Epidermal melanocyte (primary cell): ENCODE measurements around the gene RAPGEF6.
"Not testable (repeated sequence)": the region's sequence is repeated elsewhere in the genome, so short reads cannot be mapped to it uniquely, and the experiment has no call there.

Experiments used
- DNase-seq: peaks from one replicate; pipeline ENCODE4 v3.0.0; 2011; ENCODE audit warnings: low spot score; ENCODE audit not compliant: insufficient read length

Gene RAPGEF6

GRCh38 chr5:131610198-131611063, 24.6 kb downstream of the RAPGEF6 start:
- no peak for DNase-seq

- no peak for DNase-seq
Observed at GRCh38 chr5:131609774-131610173, 25.3 kb downstream of the RAPGEF6 start.

- no peak for DNase-seq
Observed at GRCh38 chr5:131608597-131608996, 26.4 kb downstream of the RAPGEF6 start.

- DNase-seq: no peak
Observed at GRCh38 chr5:131607903-131608540, 27.0 kb downstream of the RAPGEF6 start.

- DNase-seq: no peak
Observed at GRCh38 chr5:131607418-131607817, 27.6 kb downstream of the RAPGEF6 start.

- DNase-seq: no peak
Observed at GRCh38 chr5:131605086-131605485, 29.9 kb downstream of the RAPGEF6 start.

- DNase-seq: no peak
Observed at GRCh38 chr5:131595088-131596033, 39.7 kb downstream of the RAPGEF6 start.

GRCh38 chr5:131593921-131594320, 41.1 kb downstream of the RAPGEF6 start:
- DNase-seq: no peak

GRCh38 chr5:131593436-131593835, 41.6 kb downstream of the RAPGEF6 start:
- DNase-seq: not testable (repeated sequence)

- DNase-seq: peak; percentile 64
Observed at GRCh38 chr5:131589510-131590348, 45.3 kb downstream of the RAPGEF6 start.

- no peak for DNase-seq
Observed at GRCh38 chr5:131587541-131587940, 47.5 kb downstream of the RAPGEF6 start.

- DNase-seq: no peak
Observed at GRCh38 chr5:131581702-131582101, 53.3 kb downstream of the RAPGEF6 start.

GRCh38 chr5:131579917-131580671, 54.9 kb downstream of the RAPGEF6 start:
- no peak for DNase-seq

GRCh38 chr5:131575660-131576227, 59.3 kb downstream of the RAPGEF6 start:
- no peak for DNase-seq

GRCh38 chr5:131571669-131572168, 63.3 kb downstream of the RAPGEF6 start:
- DNase-seq: no peak

- DNase-seq: no peak
Observed at GRCh38 chr5:131570757-131571156, 64.3 kb downstream of the RAPGEF6 start.

- no peak for DNase-seq
Observed at GRCh38 chr5:131564229-131564652, 70.8 kb downstream of the RAPGEF6 start.

- DNase-seq: no peak
Observed at GRCh38 chr5:131563434-131564228, 71.4 kb downstream of the RAPGEF6 start.

- DNase-seq: no peak
Observed at GRCh38 chr5:131550606-131551005, 84.4 kb downstream of the RAPGEF6 start.
